Measurements from ENCODE around the gene VIPR2.

Gene VIPR2

GRCh38 chr7:159031750-159032149, 112.9 kb downstream of the VIPR2 start:
- Histone ChIP-seq H3K9me3 (no peaks in the 10 kb centered on the region), H3K27me3 (no peaks in the 10 kb centered on the region), H3K4me3 (peak overlapping the region; percentile 56 to 57), H3K36me3 (peaks cover 0 to 26% (median 13%) of the 10 kb centered on the region in 3 donors), H3K27ac (peak overlapping the region; percentile 87 to 95), H3K4me1 (peaks cover 0 to 50% (median 28%) of the 10 kb centered on the region in 4 donors)
- peak; percentile 19 to 70 for DNase-seq
- TF ChIP-seq CTCF (IDR thresholded peaks at IDR 0.05) = no peak
- intact Hi-C loops (cut with DNase I; ENCODE audit: low total_unique reads) = loop anchor here (5.0 to 10.0 kb wide), 2 partner anchors 66 to 113 kb away; partner anchors contain the start of gene VIPR2

GRCh38 chr7:159031135-159031701, 113.4 kb downstream of the VIPR2 start:
- DNase-seq = peak; percentile 68 to 96
- Histone ChIP-seq H3K27me3 (no peaks in the 10 kb centered on the region), H3K36me3 (peaks cover 0 to 21% (median 8%) of the 10 kb centered on the region in 3 donors), H3K4me3 (peak overlapping the region; percentile 56 to 57), H3K4me1 (peaks cover 0 to 55% (median 28%) of the 10 kb centered on the region in 4 donors), H3K9me3 (no peaks in the 10 kb centered on the region), H3K27ac (peak overlapping the region; percentile 87 to 95)
- intact Hi-C loops (cut with DNase I; ENCODE audit: low total_unique reads) = loop anchor here (5.0 to 10.0 kb wide), 2 partner anchors 66 to 114 kb away; partner anchors contain the start of gene VIPR2
- TF ChIP-seq CTCF (IDR thresholded peaks at IDR 0.05) = no peak

GRCh38 chr7:159030490-159031134, 114.1 kb downstream of the VIPR2 start:
- Histone ChIP-seq H3K36me3 (peaks cover 0 to 15% (median 5%) of the 10 kb centered on the region in 3 donors), H3K9me3 (no peaks in the 10 kb centered on the region), H3K27ac (peak overlapping the region; percentile 87 to 95), H3K27me3 (no peaks in the 10 kb centered on the region), H3K4me3 (peak overlapping the region; percentile 56 to 57), H3K4me1 (peaks cover 0 to 56% (median 28%) of the 10 kb centered on the region in 4 donors)
- intact Hi-C loops (cut with DNase I; ENCODE audit: low total_unique reads) = loop anchor here (5.0 to 10.0 kb wide), 2 partner anchors 67 to 114 kb away; partner anchors contain the start of gene VIPR2
- TF ChIP-seq CTCF (IDR thresholded peaks at IDR 0.05) = peak; percentile 57 to 58
- peak; percentile 49 to 84 for DNase-seq

GRCh38 chr7:159028508-159029401, 115.9 kb downstream of the VIPR2 start:
- H3K36me3 ChIP-seq = no peaks in the 10 kb centered on the region
- H3K4me1 ChIP-seq = peaks cover 0 to 56% (median 28%) of the 10 kb centered on the region in 4 donors
- TF ChIP-seq CTCF (IDR thresholded peaks at IDR 0.05) = no peak
- peak overlapping the region; percentile 87 to 95 for H3K27ac ChIP-seq
- intact Hi-C loops (cut with DNase I; ENCODE audit: low total_unique reads) = no loop called here
- DNase-seq = peak; percentile 17 to 65
- no peak overlapping the region for H3K4me3 ChIP-seq
- H3K27me3 ChIP-seq = no peaks in the 10 kb centered on the region
- no peaks in the 10 kb centered on the region for H3K9me3 ChIP-seq

GRCh38 chr7:159027789-159028507, 116.7 kb downstream of the VIPR2 start:
- Histone ChIP-seq H3K36me3 (no peaks in the 10 kb centered on the region), H3K27ac (peak overlapping the region in 1 of 2 donors; percentile 95), H3K4me1 (peaks cover 0 to 54% (median 28%) of the 10 kb centered on the region in 4 donors), H3K4me3 (no peak overlapping the region), H3K9me3 (no peaks in the 10 kb centered on the region), H3K27me3 (no peaks in the 10 kb centered on the region)
- TF ChIP-seq CTCF (IDR thresholded peaks at IDR 0.05) = no peak
- peak; percentile 18 to 63 for DNase-seq
- intact Hi-C loops (cut with DNase I; ENCODE audit: low total_unique reads) = no loop called here

Data from tibial artery (tissue), 4 donors.